Measurements from ENCODE around the gene MAML3. TPM values are rescaled to one million over a fixed set of nuclear protein-coding genes. Genes with fewer than 3 reads are reported as not detected.

MAML3 gene
- total and polyA plus RNA-seq, 2 experiments from 2014 or later: 1.7 to 6.5 TPM

DNA sequence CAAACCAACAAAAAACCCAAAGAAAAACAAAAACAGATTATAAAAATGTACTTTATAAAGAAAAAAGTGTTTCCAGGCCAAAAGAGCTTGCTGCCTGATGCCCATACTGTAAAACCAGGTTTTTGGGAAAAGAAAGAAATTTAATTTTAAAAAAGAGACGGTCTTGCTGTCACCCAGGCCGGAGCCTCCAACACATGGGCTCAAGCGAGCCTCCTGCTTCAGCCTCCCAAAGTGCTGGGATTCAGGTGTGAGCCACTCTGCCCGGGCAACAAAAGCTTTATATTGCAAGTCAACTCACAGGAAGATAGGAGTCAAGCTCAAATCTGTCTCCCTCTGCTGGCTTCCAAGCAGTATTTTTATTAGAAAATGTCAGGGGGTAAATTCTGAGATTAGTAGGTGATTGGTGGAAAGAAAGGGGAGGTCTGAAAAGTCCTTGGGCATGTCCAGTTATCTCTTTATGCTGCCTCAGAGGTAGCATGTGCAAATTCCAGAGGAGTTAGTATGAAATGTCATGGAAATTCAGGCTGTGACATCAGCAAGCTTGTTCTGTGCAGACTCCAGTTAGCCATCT lies 449.0 kb downstream of the MAML3 start:
- H3K36me3 Mint-ChIP-seq (ENCODE audit: low read depth): peaks cover 12% of the 10 kb centered on the region

DNA sequence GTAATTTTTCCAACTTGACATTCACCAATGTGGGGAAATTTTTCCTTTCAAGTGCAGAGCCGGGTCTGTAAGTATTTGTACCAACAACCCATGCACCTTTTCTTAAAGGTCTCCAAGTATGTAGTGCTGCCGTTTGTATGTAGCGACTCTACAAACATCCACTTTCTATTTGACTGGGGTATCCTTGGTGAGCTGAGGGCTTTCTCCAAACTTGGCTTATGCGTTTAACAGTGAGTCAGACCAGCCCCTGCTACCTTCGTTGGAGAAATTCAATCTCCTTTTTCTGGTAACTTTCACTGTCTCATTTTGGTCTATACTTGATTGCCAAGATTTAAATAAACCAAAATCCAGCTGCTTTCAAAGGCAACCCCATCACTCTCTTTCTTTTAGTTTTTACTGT lies 453.4 kb downstream of the MAML3 start:
- H3K4me3 Mint-ChIP-seq: no peak overlapping the region
- H3K27ac Mint-ChIP-seq: no peak overlapping the region
- no peaks in the 10 kb centered on the region for H3K4me1 Mint-ChIP-seq
- Histone ChIP-seq H3K27me3 (ENCODE audit: insufficient read depth) (no peaks in the 10 kb centered on the region), H2AFZ (no peak overlapping the region), H3F3A (replicated peaks; ENCODE audit: low read depth) (no peaks in the 10 kb centered on the region), H3K27ac (ENCODE audit: low read depth) (no peak overlapping the region), H3K9me2 (ENCODE audit: insufficient read depth) (no peaks in the 10 kb centered on the region), H3K4me3 (no peak overlapping the region), H4K20me1 (replicated peaks; ENCODE audit: insufficient read depth) (no peaks in the 10 kb centered on the region), H3K4me2 (no peak overlapping the region), H3K4me1 (ENCODE audit: insufficient read depth) (no peaks in the 10 kb centered on the region), H3K36me3 (ENCODE audit: insufficient read depth) (no peaks in the 10 kb centered on the region), H3K79me2 (replicated peaks; ENCODE audit: insufficient read depth) (no peaks in the 10 kb centered on the region)
- peaks cover 3% of the 10 kb centered on the region; the same call in 2 of the 3 replicates for H3K9me3 Mint-ChIP-seq
- peaks cover 4% of the 10 kb centered on the region for H3K36me3 Mint-ChIP-seq (ENCODE audit: low read depth)
- ATAC-seq: no peak
- DNase-seq (ENCODE audit: low spot score): no peak
- peaks cover 2% of the 10 kb centered on the region for H3K27me3 Mint-ChIP-seq (ENCODE audit: insufficient read depth, low read depth, poor library complexity)
- TF ChIP-seq NANOG (IDR thresholded peaks at IDR 0.05; ENCODE audit: borderline replicate concordance): no peak
- TF ChIP-seq CREB1 (CRISPR knock-in tag; IDR thresholded peaks at IDR 0.05; ENCODE audit: low read depth): no peak
- no peak for TF ChIP-seq ZNF331 (CRISPR knock-in tag; IDR thresholded peaks at IDR 0.05; ENCODE audit: low read depth)
- TF ChIP-seq STAT1 (IDR thresholded peaks at IDR 0.05; ENCODE audit: unreplicated experiment): no peak
- no peak for TF ChIP-seq EZH2phosphoT487 (IDR thresholded peaks at IDR 0.05; ENCODE audit: unreplicated experiment)
- TF ChIP-seq EZH2 (IDR thresholded peaks at IDR 0.05; ENCODE audit: low read depth, unreplicated experiment): no peak
- no peak for TF ChIP-seq ZNF114 (CRISPR knock-in tag; IDR thresholded peaks at IDR 0.05)
- TF ChIP-seq, protein P1, sequence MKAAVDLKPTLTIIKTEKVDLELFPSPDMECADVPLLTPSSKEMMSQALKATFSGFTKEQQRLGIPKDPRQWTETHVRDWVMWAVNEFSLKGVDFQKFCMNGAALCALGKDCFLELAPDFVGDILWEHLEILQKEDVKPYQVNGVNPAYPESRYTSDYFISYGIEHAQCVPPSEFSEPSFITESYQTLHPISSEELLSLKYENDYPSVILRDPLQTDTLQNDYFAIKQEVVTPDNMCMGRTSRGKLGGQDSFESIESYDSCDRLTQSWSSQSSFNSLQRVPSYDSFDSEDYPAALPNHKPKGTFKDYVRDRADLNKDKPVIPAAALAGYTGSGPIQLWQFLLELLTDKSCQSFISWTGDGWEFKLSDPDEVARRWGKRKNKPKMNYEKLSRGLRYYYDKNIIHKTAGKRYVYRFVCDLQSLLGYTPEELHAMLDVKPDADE (IDR thresholded peaks at IDR 0.05): no peak
- TF ChIP-seq JUNB (IDR thresholded peaks at IDR 0.05; ENCODE audit: unreplicated experiment): no peak
- TF ChIP-seq, protein P2, sequence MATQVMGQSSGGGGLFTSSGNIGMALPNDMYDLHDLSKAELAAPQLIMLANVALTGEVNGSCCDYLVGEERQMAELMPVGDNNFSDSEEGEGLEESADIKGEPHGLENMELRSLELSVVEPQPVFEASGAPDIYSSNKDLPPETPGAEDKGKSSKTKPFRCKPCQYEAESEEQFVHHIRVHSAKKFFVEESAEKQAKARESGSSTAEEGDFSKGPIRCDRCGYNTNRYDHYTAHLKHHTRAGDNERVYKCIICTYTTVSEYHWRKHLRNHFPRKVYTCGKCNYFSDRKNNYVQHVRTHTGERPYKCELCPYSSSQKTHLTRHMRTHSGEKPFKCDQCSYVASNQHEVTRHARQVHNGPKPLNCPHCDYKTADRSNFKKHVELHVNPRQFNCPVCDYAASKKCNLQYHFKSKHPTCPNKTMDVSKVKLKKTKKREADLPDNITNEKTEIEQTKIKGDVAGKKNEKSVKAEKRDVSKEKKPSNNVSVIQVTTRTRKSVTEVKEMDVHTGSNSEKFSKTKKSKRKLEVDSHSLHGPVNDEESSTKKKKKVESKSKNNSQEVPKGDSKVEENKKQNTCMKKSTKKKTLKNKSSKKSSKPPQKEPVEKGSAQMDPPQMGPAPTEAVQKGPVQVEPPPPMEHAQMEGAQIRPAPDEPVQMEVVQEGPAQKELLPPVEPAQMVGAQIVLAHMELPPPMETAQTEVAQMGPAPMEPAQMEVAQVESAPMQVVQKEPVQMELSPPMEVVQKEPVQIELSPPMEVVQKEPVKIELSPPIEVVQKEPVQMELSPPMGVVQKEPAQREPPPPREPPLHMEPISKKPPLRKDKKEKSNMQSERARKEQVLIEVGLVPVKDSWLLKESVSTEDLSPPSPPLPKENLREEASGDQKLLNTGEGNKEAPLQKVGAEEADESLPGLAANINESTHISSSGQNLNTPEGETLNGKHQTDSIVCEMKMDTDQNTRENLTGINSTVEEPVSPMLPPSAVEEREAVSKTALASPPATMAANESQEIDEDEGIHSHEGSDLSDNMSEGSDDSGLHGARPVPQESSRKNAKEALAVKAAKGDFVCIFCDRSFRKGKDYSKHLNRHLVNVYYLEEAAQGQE (IDR thresholded peaks at IDR 0.05; ENCODE audit: unreplicated experiment): no peak

More for the DNA sequence above, 449.0 kb downstream of the MAML3 start:
- Histone ChIP-seq H4K20me1 (replicated peaks; ENCODE audit: insufficient read depth) (no peaks in the 10 kb centered on the region), H3K79me2 (replicated peaks; ENCODE audit: insufficient read depth) (no peaks in the 10 kb centered on the region), H3K4me1 (ENCODE audit: insufficient read depth) (no peaks in the 10 kb centered on the region), H3K4me3 (no peak overlapping the region), H3K4me2 (no peak overlapping the region), H3K27me3 (ENCODE audit: insufficient read depth) (no peaks in the 10 kb centered on the region), H3K27ac (ENCODE audit: low read depth) (no peak overlapping the region), H3F3A (replicated peaks; ENCODE audit: low read depth) (no peaks in the 10 kb centered on the region), H2AFZ (no peak overlapping the region), H3K9me2 (ENCODE audit: insufficient read depth) (no peaks in the 10 kb centered on the region), H3K36me3 (ENCODE audit: insufficient read depth) (no peaks in the 10 kb centered on the region)
- Mint-ChIP-seq H3K27me3 (ENCODE audit: insufficient read depth, low read depth, poor library complexity) (peaks cover 2% of the 10 kb centered on the region), H3K9me3 (peaks cover 14% of the 10 kb centered on the region; the same call in 2 of the 3 replicates), H3K27ac (no peak overlapping the region), H3K4me3 (no peak overlapping the region), H3K4me1 (no peaks in the 10 kb centered on the region)
- DNase-seq (ENCODE audit: low spot score): peak; percentile 43
- TF ChIP-seq EZH2phosphoT487 (IDR thresholded peaks at IDR 0.05; ENCODE audit: unreplicated experiment): no peak
- TF ChIP-seq CREB1 (CRISPR knock-in tag; IDR thresholded peaks at IDR 0.05; ENCODE audit: low read depth): no peak
- TF ChIP-seq, protein P3, sequence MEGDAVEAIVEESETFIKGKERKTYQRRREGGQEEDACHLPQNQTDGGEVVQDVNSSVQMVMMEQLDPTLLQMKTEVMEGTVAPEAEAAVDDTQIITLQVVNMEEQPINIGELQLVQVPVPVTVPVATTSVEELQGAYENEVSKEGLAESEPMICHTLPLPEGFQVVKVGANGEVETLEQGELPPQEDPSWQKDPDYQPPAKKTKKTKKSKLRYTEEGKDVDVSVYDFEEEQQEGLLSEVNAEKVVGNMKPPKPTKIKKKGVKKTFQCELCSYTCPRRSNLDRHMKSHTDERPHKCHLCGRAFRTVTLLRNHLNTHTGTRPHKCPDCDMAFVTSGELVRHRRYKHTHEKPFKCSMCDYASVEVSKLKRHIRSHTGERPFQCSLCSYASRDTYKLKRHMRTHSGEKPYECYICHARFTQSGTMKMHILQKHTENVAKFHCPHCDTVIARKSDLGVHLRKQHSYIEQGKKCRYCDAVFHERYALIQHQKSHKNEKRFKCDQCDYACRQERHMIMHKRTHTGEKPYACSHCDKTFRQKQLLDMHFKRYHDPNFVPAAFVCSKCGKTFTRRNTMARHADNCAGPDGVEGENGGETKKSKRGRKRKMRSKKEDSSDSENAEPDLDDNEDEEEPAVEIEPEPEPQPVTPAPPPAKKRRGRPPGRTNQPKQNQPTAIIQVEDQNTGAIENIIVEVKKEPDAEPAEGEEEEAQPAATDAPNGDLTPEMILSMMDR (conservative IDR thresholded peaks at IDR 0.05; ENCODE audit: low read depth in 2 of 2): peak; percentile 37 to 61
- ATAC-seq: no peak
